Mesenchymal stem cell (in vitro differentiated cells and primary cell): ENCODE results near the gene PRICKLE3.
A peak's percentile ranks its signal among the peaks of the same experiment; 100 is the strongest.

Experiments
- DNase-seq: peaks from one replicate; pipeline ENCODE4 v3.0.0-alpha.2; 2013
- H2AFZ ChIP-seq: one replicate; pipeline ENCODE4 v1.6.1; 2013; ENCODE audit warnings: low read depth, mild to moderate bottlenecking, control low read depth, inconsistent platforms, low read length, moderate library complexity
- H2AK5ac ChIP-seq: 2 replicates; pipeline ENCODE4 v1.6.1; 2013; ENCODE audit warnings: low read length, moderate library complexity, mild to moderate bottlenecking, inconsistent platforms; ENCODE audit not compliant: severe bottlenecking
- H2BK120ac ChIP-seq: one replicate; pipeline ENCODE4 v1.6.1; 2013; ENCODE audit warnings: low read depth, mild to moderate bottlenecking, inconsistent platforms, low read length, moderate library complexity
- H2BK12ac ChIP-seq, 2 experiments: one replicate each; pipeline ENCODE4 v1.6.1; 2013; ENCODE audit warnings: inconsistent platforms in 2 of 2, low read length in 2 of 2, mild to moderate bottlenecking in 2 of 2, moderate library complexity in 2 of 2, control low read depth in 1 of 2
- H2BK15ac ChIP-seq: one replicate; pipeline ENCODE4 v1.6.1; 2013; ENCODE audit warnings: mild to moderate bottlenecking, low read depth, inconsistent platforms; ENCODE audit not compliant: poor library complexity, severe bottlenecking
- H2BK5ac ChIP-seq: 2 replicates; pipeline ENCODE4 v1.6.1; 2013; ENCODE audit warnings: low read depth, mild to moderate bottlenecking, low read length, control low read depth, inconsistent platforms; ENCODE audit not compliant: poor library complexity, severe bottlenecking
- H3K14ac ChIP-seq, 2 experiments: one replicate each; pipeline ENCODE4 v1.6.1; 2013; ENCODE audit warnings: inconsistent platforms in 2 of 2, low read length in 2 of 2, control low read depth in 1 of 2, mild to moderate bottlenecking in 1 of 2, moderate library complexity in 1 of 2
- H3K18ac ChIP-seq, 2 experiments: one replicate each; pipeline ENCODE4 v1.6.1; 2013; ENCODE audit warnings: inconsistent platforms in 2 of 2, low read length in 2 of 2, control low read depth in 1 of 2, low read depth in 1 of 2, mild to moderate bottlenecking in 1 of 2
- H3K23ac ChIP-seq, 2 experiments: one replicate each; pipeline ENCODE4 v1.6.1; 2013; ENCODE audit warnings: inconsistent platforms in 2 of 2, low read length in 2 of 2, mild to moderate bottlenecking in 2 of 2, moderate library complexity in 2 of 2, control low read depth in 1 of 2
- H3K27ac ChIP-seq: 2 replicates; pipeline ENCODE4 v1.5.1; 2013; ENCODE audit warnings: mild to moderate bottlenecking, moderate library complexity, low read length, control low read depth, inconsistent platforms; ENCODE audit not compliant: poor library complexity, severe bottlenecking
- H3K27me3 ChIP-seq, 2 experiments: 2 replicates each; pipeline versions ENCODE4 v1.6.1 to v1.7.0; 2013; ENCODE audit warnings: low read length in 2 of 2, mild to moderate bottlenecking in 2 of 2, moderate library complexity in 2 of 2, control low read depth in 1 of 2, inconsistent platforms in 1 of 2; ENCODE audit not compliant: control insufficient read depth in 1 of 2, insufficient read depth in 1 of 2
- H3K36me3 ChIP-seq, 2 experiments: 2 replicates each; pipeline versions ENCODE4 v1.6.1 to v1.7.0; 2013; ENCODE audit warnings: low read length in 2 of 2, control low read depth in 1 of 2, inconsistent platforms in 1 of 2, low read depth in 1 of 2, mild to moderate bottlenecking in 1 of 2; ENCODE audit not compliant: insufficient read depth in 2 of 2, control insufficient read depth in 1 of 2
- H3K4ac ChIP-seq, 2 experiments: one replicate each; pipeline ENCODE4 v1.6.1; 2013; ENCODE audit warnings: inconsistent platforms in 2 of 2, low read length in 2 of 2, mild to moderate bottlenecking in 2 of 2, moderate library complexity in 2 of 2, control low read depth in 1 of 2, low read depth in 1 of 2
- H3K4me1 ChIP-seq: 2 replicates; pipeline ENCODE4 v1.6.1; 2013; ENCODE audit warnings: low read depth, low read length, control low read depth; ENCODE audit not compliant: control insufficient read depth, insufficient read depth
- H3K4me2 ChIP-seq: 2 replicates; pipeline ENCODE4 v1.6.1; 2013; ENCODE audit warnings: low read length, mild to moderate bottlenecking, inconsistent platforms; ENCODE audit not compliant: poor library complexity, severe bottlenecking
- H3K4me3 ChIP-seq, 2 experiments: 2 replicates each; pipeline versions ENCODE4 v1.5.1 to v1.7.0; 2013; ENCODE audit warnings: low read length in 2 of 2, mild to moderate bottlenecking in 2 of 2, control low read depth in 1 of 2, low read depth in 1 of 2; ENCODE audit not compliant: insufficient read depth in 1 of 2
- H3K79me1 ChIP-seq: replicated peaks from 2 replicates; pipeline ENCODE4 v1.6.1; 2013; ENCODE audit warnings: mild to moderate bottlenecking, control low read depth, low read length, inconsistent platforms; ENCODE audit not compliant: poor library complexity, severe bottlenecking
- H3K9ac ChIP-seq: 2 replicates; pipeline ENCODE4 v1.7.0; 2013; ENCODE audit warnings: mild to moderate bottlenecking, low read length, moderate library complexity
- H3K9me3 ChIP-seq: 2 replicates; pipeline ENCODE4 v1.7.0; 2013; ENCODE audit warnings: mild to moderate bottlenecking, low read length; ENCODE audit not compliant: control insufficient read depth
- H4K8ac ChIP-seq: one replicate; pipeline ENCODE4 v1.6.1; 2013; ENCODE audit warnings: inconsistent platforms, mild to moderate bottlenecking, low read length, moderate library complexity
- H4K91ac ChIP-seq: one replicate; pipeline ENCODE4 v1.6.1; 2013; ENCODE audit warnings: mild to moderate bottlenecking, low read length, inconsistent platforms
- WGBS: methylation state at CpG from one replicate; pipeline ENCODE4 v1.1.7; 2013; ENCODE audit warnings: mixed read lengths; 5-methylcytosine and 5-hydroxymethylcytosine counted together

The PRICKLE3 gene

DNA sequence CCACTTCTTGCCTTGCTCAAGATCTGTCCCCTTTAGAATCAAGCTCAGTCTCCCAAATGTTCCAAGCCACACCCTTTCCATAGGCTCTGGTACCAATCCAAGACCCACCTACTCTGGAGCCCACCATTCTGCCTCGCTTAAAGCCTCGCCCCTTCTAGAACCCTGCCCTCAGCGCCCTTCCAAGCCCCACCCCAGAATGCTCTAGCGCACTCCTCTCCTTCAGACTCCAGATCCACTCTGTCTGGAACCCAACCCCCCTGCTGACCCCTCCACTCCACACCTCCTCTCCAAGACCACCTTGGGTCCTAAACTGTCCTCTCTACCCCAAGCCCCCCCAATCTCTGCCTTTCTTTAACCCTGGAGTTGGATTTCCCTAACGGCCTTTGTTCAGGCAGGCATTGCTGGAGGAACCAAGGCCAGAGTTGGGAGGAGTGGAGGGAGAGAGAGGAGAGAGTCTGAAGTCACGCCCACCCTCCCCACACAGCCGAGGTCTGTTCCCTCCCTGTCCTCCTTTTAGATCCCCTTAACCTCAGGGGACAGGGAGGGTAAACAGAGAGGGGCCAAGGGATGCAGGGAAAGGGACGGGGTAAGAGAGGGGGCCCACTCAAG, 2.4 kb upstream of the PRICKLE3 start:
- Histone ChIP-seq H3K4me1 (peaks cover 14% of the 10 kb centered on the region), H3K9ac (no peak overlapping the region), H4K8ac (no peak overlapping the region), H3K14ac (no peak overlapping the region), H3K27me3 (no peaks in the 10 kb centered on the region), H2BK12ac (no peak overlapping the region), H2BK120ac (no peak overlapping the region), H2BK5ac (no peak overlapping the region), H3K23ac (no peak overlapping the region), H3K4ac (peak overlapping the region in 1 of 2 experiments; percentile 15), H3K79me1 (peaks cover 3% of the 10 kb centered on the region), H3K9me3 (no peaks in the 10 kb centered on the region), H3K36me3 (peaks cover 0 to 3% of the 10 kb centered on the region in 2 experiments), H3K27ac (no peak overlapping the region), H3K4me2 (no peak overlapping the region), H2AFZ (no peak overlapping the region), H3K4me3 (no peak overlapping the region), H2BK15ac (no peak overlapping the region), H4K91ac (no peak overlapping the region), H2AK5ac (no peak overlapping the region), H3K18ac (no peak overlapping the region)
- DNase-seq, result no peak
- 100% methylated on average over 4 of the region's 8 CpGs for WGBS

DNA sequence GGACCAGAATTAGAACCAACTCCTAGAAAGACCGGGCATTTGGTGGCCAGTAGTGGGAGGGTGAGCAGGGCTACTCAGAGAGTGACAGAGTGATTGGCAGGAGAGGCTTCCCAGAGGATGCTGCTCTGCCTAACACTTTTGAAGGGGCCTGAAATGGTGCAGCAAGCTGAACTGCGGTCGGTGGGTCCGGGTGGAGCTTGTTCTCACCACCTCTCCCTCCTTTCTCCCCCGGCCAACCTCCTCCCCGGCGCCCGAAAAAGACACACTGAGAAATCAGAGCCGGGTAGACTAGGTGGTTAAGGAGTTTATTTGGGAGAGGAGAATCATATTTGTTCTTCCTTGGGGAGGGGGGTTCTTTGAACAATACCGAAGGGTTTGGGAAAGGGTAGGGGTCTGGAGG, 1.4 kb upstream of the PRICKLE3 start:
- no peak overlapping the region for H3K4me3 ChIP-seq
- H2BK15ac ChIP-seq, result no peak overlapping the region
- H4K8ac ChIP-seq, result no peak overlapping the region
- no peak overlapping the region for H3K18ac ChIP-seq
- H2AK5ac ChIP-seq, result no peak overlapping the region
- H3K4ac ChIP-seq, result no peak overlapping the region
- no peak for DNase-seq
- peaks cover 3 to 11% of the 10 kb centered on the region in 2 experiments for H3K36me3 ChIP-seq
- H3K4me1 ChIP-seq, result peaks cover 14% of the 10 kb centered on the region
- no peaks in the 10 kb centered on the region for H3K9me3 ChIP-seq
- H2BK5ac ChIP-seq, result no peak overlapping the region
- no peak overlapping the region for H3K14ac ChIP-seq
- 55% methylated on average over 2 of the region's 10 CpGs for WGBS
- no peak overlapping the region for H3K4me2 ChIP-seq
- H3K27me3 ChIP-seq, result no peaks in the 10 kb centered on the region
- H2AFZ ChIP-seq, result no peak overlapping the region
- no peak overlapping the region for H3K23ac ChIP-seq
- no peak overlapping the region for H3K9ac ChIP-seq
- no peak overlapping the region for H2BK12ac ChIP-seq
- peaks cover 6% of the 10 kb centered on the region for H3K79me1 ChIP-seq
- no peak overlapping the region for H3K27ac ChIP-seq
- no peak overlapping the region for H4K91ac ChIP-seq
- H2BK120ac ChIP-seq, result no peak overlapping the region

DNA sequence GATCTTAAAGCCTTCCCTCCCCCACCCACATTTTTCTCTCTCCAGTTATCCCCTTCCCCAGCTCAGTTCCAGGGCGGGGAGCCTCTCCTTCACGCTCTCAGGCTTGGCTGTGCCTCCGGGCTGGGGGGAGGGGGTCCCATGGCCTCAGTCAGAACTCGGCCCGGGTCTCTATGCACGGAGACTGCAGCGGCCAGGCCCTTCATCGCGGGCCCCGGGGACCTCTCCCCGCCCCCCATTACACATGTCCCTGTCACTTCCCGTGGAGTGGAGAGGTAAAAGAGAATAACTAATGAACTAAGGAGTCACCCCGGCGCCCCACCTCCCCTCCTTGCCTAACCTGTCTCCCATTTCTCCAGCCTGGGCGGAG, 838 bp upstream of the PRICKLE3 start:
- Histone ChIP-seq H3K27ac (no peak overlapping the region), H3K36me3 (peaks cover 3 to 15% of the 10 kb centered on the region in 2 experiments), H3K4me3 (no peak overlapping the region), H4K8ac (peak overlapping the region; percentile 72), H3K4me2 (no peak overlapping the region), H3K4ac (no peak overlapping the region), H3K18ac (no peak overlapping the region), H3K14ac (no peak overlapping the region), H3K9me3 (no peaks in the 10 kb centered on the region), H3K23ac (no peak overlapping the region), H2BK120ac (no peak overlapping the region), H3K79me1 (peaks cover 8% of the 10 kb centered on the region), H2BK12ac (no peak overlapping the region), H2BK5ac (no peak overlapping the region), H3K9ac (no peak overlapping the region), H2BK15ac (no peak overlapping the region), H3K27me3 (no peaks in the 10 kb centered on the region), H2AK5ac (no peak overlapping the region), H4K91ac (no peak overlapping the region), H2AFZ (no peak overlapping the region), H3K4me1 (peaks cover 14% of the 10 kb centered on the region)
- WGBS, result 40% methylated on average over 5 of the region's 15 CpGs
- no peak for DNase-seq

DNA sequence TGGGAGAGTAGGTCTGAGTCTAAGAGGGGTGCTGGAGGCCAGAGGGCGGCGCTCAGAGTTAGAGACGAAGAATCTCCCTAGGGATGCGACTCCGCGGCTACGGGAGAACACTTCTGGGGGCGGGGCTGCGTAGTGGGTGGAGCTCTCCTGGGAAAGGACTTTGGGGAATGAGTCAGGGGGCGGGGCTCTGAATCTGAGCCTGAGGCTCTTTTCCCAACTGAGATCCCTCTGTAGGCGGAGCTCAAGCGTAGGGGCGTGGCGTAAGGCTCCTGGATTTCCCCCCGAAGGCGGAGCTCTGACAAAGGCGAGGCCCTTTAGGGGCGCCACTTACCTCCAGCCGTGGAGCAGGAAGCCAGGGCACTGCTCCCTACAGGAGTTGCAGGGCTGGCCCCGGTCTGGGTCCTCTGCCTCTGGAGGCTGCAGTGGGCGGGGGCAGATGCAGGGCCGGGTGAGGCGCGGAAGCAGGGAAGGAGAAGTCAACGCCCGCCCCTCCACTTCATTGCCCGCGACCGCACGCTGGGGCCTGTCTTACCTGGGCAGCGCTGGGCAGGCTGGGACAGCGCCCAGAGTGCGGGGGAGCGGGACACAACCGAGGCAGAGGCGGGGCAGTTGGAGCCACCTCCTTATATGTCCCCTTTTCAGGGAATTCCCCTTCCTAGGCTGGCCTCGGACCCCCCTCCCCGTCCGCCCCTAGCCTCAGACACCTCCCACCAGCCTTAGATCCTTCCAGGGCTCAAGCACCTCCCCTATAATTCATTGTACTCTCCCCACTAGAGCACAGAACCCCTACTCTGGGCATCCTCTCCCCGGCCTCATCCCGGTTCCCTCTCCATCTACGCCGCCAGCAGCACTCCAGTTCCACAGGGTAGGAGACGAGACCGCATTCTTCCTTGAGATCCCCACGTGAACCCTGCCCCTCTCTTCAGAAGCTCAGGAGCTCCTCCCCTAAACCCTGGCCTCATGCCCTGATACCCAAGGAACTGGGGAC, 1.6 kb downstream of the PRICKLE3 start:
- Histone ChIP-seq H4K91ac (peak overlapping the region; percentile 39), H3K9ac (peak overlapping the region; percentile 84), H2AFZ (no peak overlapping the region), H3K36me3 (peaks cover 7 to 20% of the 10 kb centered on the region in 2 experiments), H3K9me3 (no peaks in the 10 kb centered on the region), H3K4me2 (peak overlapping the region; percentile 76), H3K4ac (peak overlapping the region; percentile 64 to 79), H2AK5ac (no peak overlapping the region), H2BK12ac (peak overlapping the region; percentile 39 to 63), H2BK15ac (no peak overlapping the region), H3K23ac (no peak overlapping the region), H2BK120ac (no peak overlapping the region), H3K14ac (peak overlapping the region in 1 of 2 experiments; percentile 41), H4K8ac (peak overlapping the region; percentile 60), H3K27ac (peak overlapping the region; percentile 20), H3K79me1 (peaks cover 8% of the 10 kb centered on the region), H3K27me3 (no peaks in the 10 kb centered on the region), H3K4me1 (peaks cover 14% of the 10 kb centered on the region), H3K18ac (peak overlapping the region; percentile 54 to 76), H2BK5ac (no peak overlapping the region), H3K4me3 (peak overlapping the region; percentile 56 to 77)
- DNase-seq, result peak; percentile 93
- 23% methylated on average over 33 of the region's 46 CpGs for WGBS
